GM18867 (cell line): ENCODE results near the gene STRIT1.
"Not testable (repeated sequence)": the region's sequence is repeated elsewhere in the genome, so short reads cannot be mapped to it uniquely, and the experiment has no call there.

ENCODE experiments used
- ATAC-seq: cut with Tn5 transposase; IDR thresholded peaks from one replicate; pipeline ENCODE4 v1.9.1; 2021; ENCODE audit warnings: mild to moderate bottlenecking, moderate library complexity; ENCODE audit not compliant: unreplicated experiment

Gene STRIT1

GRCh38 chr3:155271343-155271613 is 22.2 kb downstream of the STRIT1 start:
- no peak for ATAC-seq

GRCh38 chr3:155270485-155271342 is 22.8 kb downstream of the STRIT1 start:
- no peak for ATAC-seq

GRCh38 chr3:155270063-155270462 is 23.4 kb downstream of the STRIT1 start:
- no peak for ATAC-seq

GRCh38 chr3:155262855-155263254 is 30.6 kb downstream of the STRIT1 start:
- ATAC-seq = not testable (repeated sequence)

- ATAC-seq = no peak
Measured at GRCh38 chr3:155262295-155262694, 31.2 kb downstream of the STRIT1 start.

- no peak for ATAC-seq
Measured at GRCh38 chr3:155254445-155254844, 39.0 kb downstream of the STRIT1 start.

GRCh38 chr3:155252535-155252934 is 40.9 kb downstream of the STRIT1 start:
- ATAC-seq = no peak

- no peak for ATAC-seq
Measured at GRCh38 chr3:155252021-155252420, 41.5 kb downstream of the STRIT1 start.

GRCh38 chr3:155248531-155249187 is 44.8 kb downstream of the STRIT1 start:
- ATAC-seq = no peak

- ATAC-seq = no peak
Measured at GRCh38 chr3:155244699-155245098, 48.8 kb downstream of the STRIT1 start.

- no peak for ATAC-seq
Measured at GRCh38 chr3:155244216-155244615, 49.3 kb downstream of the STRIT1 start.

GRCh38 chr3:155243512-155243921 is 50.0 kb downstream of the STRIT1 start:
- ATAC-seq = no peak

GRCh38 chr3:155242342-155242741 is 51.1 kb downstream of the STRIT1 start:
- no peak for ATAC-seq

- no peak for ATAC-seq
Measured at GRCh38 chr3:155241579-155241978, 51.9 kb downstream of the STRIT1 start.
